Activated naive CD8-positive, alpha-beta T cell treated with anti-CD3 and anti-CD28 coated beads, Interleukin-2, amount 10 ng/mL, durations not matched to agents 7 days and 5 days (primary cell): ENCODE measurements around the gene DHRS12. TPM values are rescaled to one million over a fixed set of nuclear protein-coding genes. Genes with fewer than 3 reads are reported as not detected.

Source experiments
- ATAC-seq: fragments of 150-1000 bp; cut with Tn5 transposase; one replicate; pipeline ENCODE4 v1.10.0; 2021; ENCODE audit warnings: low read depth, moderate library complexity
- POLR2A ChIA-PET: fragments of 350-600 bp; sonication (Branson Sonifier 250); formaldehyde crosslinking; loops from one replicate; lab custom pipeline; 2021; ENCODE audit warnings: antibody characterized with exemption; lab: Charles Lee
- DNase-seq: peaks from one replicate; pipeline ENCODE4 v3.0.0; 2021
- H3K27ac Mint-ChIP-seq: one replicate; pipeline ENCODE4 v1.8.0; 2022; ENCODE audit warnings: mild to moderate bottlenecking, mixed read lengths
- H3K27me3 Mint-ChIP-seq: one replicate; pipeline ENCODE4 v1.8.0; 2022; ENCODE audit warnings: mild to moderate bottlenecking, moderate library complexity, mixed read lengths
- H3K36me3 Mint-ChIP-seq: one replicate; pipeline ENCODE4 v1.8.0; 2021; ENCODE audit warnings: mild to moderate bottlenecking, mixed read lengths
- H3K4me1 Mint-ChIP-seq: one replicate; pipeline ENCODE4 v1.8.0; 2021; ENCODE audit warnings: mixed read lengths
- H3K4me3 Mint-ChIP-seq: one replicate; pipeline ENCODE4 v1.8.0; 2022; ENCODE audit warnings: mild to moderate bottlenecking, moderate library complexity, mixed read lengths
- H3K9me3 Mint-ChIP-seq: one replicate; pipeline ENCODE4 v1.8.0; 2021; ENCODE audit warnings: mixed read lengths
- total RNA-seq, 2 experiments: library from RNA; stranded (reverse); gene quantifications; one replicate each; pipeline ENCODE4 v1.2.3, GENCODE V29; 2021

Gene DHRS12
- total RNA-seq, 2 experiments from 2014 or later: 12.6 to 13.1 TPM

GRCh38 chr13:51742611-51743010 is 61.4 kb downstream of the DHRS12 start:
- Mint-ChIP-seq H3K9me3 (peaks cover 2% of the 10 kb centered on the region), H3K27me3 (no peaks in the 10 kb centered on the region), H3K27ac (no peak overlapping the region), H3K36me3 (peaks cover 26% of the 10 kb centered on the region), H3K4me1 (peaks cover 8% of the 10 kb centered on the region), H3K4me3 (no peak overlapping the region)
- no peak for DNase-seq
- POLR2A ChIA-PET: no interaction called here
- no peak for ATAC-seq

GRCh38 chr13:51742031-51742430 is 61.9 kb downstream of the DHRS12 start:
- no peaks in the 10 kb centered on the region for H3K9me3 Mint-ChIP-seq
- ATAC-seq (no peak), DNase-seq (no peak)
- H3K27ac Mint-ChIP-seq: no peak overlapping the region
- H3K36me3 Mint-ChIP-seq: peaks cover 24% of the 10 kb centered on the region
- no peaks in the 10 kb centered on the region for H3K27me3 Mint-ChIP-seq
- POLR2A ChIA-PET: no interaction called here
- H3K4me1 Mint-ChIP-seq: peaks cover 12% of the 10 kb centered on the region
- no peak overlapping the region for H3K4me3 Mint-ChIP-seq

GRCh38 chr13:51740698-51741097 is 63.3 kb downstream of the DHRS12 start:
- H3K4me3 Mint-ChIP-seq: no peak overlapping the region
- H3K27me3 Mint-ChIP-seq: no peaks in the 10 kb centered on the region
- POLR2A ChIA-PET: no interaction called here
- H3K27ac Mint-ChIP-seq: no peak overlapping the region
- peaks cover 32% of the 10 kb centered on the region for H3K36me3 Mint-ChIP-seq
- no peaks in the 10 kb centered on the region for H3K9me3 Mint-ChIP-seq
- ATAC-seq: no peak
- no peak for DNase-seq
- peaks cover 12% of the 10 kb centered on the region for H3K4me1 Mint-ChIP-seq

GRCh38 chr13:51739027-51739764 is 64.8 kb downstream of the DHRS12 start:
- Mint-ChIP-seq H3K9me3 (no peaks in the 10 kb centered on the region), H3K4me3 (no peak overlapping the region), H3K36me3 (peaks cover 27% of the 10 kb centered on the region), H3K4me1 (peaks cover 14% of the 10 kb centered on the region), H3K27ac (no peak overlapping the region), H3K27me3 (no peaks in the 10 kb centered on the region)
- POLR2A ChIA-PET: no interaction called here
- no peak for DNase-seq
- no peak for ATAC-seq

- H3K9me3 Mint-ChIP-seq: no peaks in the 10 kb centered on the region
- H3K27me3 Mint-ChIP-seq: no peaks in the 10 kb centered on the region
- DNase-seq (no peak), ATAC-seq (no peak)
- H3K36me3 Mint-ChIP-seq: peaks cover 23% of the 10 kb centered on the region
- peaks cover 15% of the 10 kb centered on the region for H3K4me1 Mint-ChIP-seq
- POLR2A ChIA-PET: no interaction called here
- H3K4me3 Mint-ChIP-seq: no peak overlapping the region
- H3K27ac Mint-ChIP-seq: no peak overlapping the region
Measured at GRCh38 chr13:51738226-51738905, 65.6 kb downstream of the DHRS12 start.

- ATAC-seq: peak; percentile 52
- peak overlapping the region; percentile 84 for H3K27ac Mint-ChIP-seq
- POLR2A ChIA-PET: no interaction called here
- H3K9me3 Mint-ChIP-seq: no peaks in the 10 kb centered on the region
- peak overlapping the region; percentile 56 for H3K4me3 Mint-ChIP-seq
- H3K4me1 Mint-ChIP-seq: peaks cover 16% of the 10 kb centered on the region
- no peaks in the 10 kb centered on the region for H3K27me3 Mint-ChIP-seq
- peaks cover 25% of the 10 kb centered on the region for H3K36me3 Mint-ChIP-seq
- no peak for DNase-seq
Measured at GRCh38 chr13:51737609-51738008, 66.4 kb downstream of the DHRS12 start.

- POLR2A ChIA-PET: no interaction called here
- DNase-seq (no peak), ATAC-seq (no peak)
- H3K27ac Mint-ChIP-seq: no peak overlapping the region
- H3K4me1 Mint-ChIP-seq: peaks cover 18% of the 10 kb centered on the region
- H3K36me3 Mint-ChIP-seq: peaks cover 23% of the 10 kb centered on the region
- H3K4me3 Mint-ChIP-seq: no peak overlapping the region
- no peaks in the 10 kb centered on the region for H3K27me3 Mint-ChIP-seq
- no peaks in the 10 kb centered on the region for H3K9me3 Mint-ChIP-seq
Measured at GRCh38 chr13:51734786-51735185, 69.2 kb downstream of the DHRS12 start.

- ATAC-seq (no peak), DNase-seq (no peak)
- no peaks in the 10 kb centered on the region for H3K27me3 Mint-ChIP-seq
- H3K9me3 Mint-ChIP-seq: no peaks in the 10 kb centered on the region
- H3K4me3 Mint-ChIP-seq: no peak overlapping the region
- peaks cover 14% of the 10 kb centered on the region for H3K36me3 Mint-ChIP-seq
- H3K4me1 Mint-ChIP-seq: peaks cover 14% of the 10 kb centered on the region
- no peak overlapping the region for H3K27ac Mint-ChIP-seq
- POLR2A ChIA-PET: no interaction called here
Measured at GRCh38 chr13:51733374-51734298, 70.3 kb downstream of the DHRS12 start.

- Mint-ChIP-seq H3K27me3 (no peaks in the 10 kb centered on the region), H3K4me3 (no peak overlapping the region), H3K4me1 (peaks cover 6% of the 10 kb centered on the region), H3K36me3 (peaks cover 18% of the 10 kb centered on the region), H3K9me3 (no peaks in the 10 kb centered on the region), H3K27ac (no peak overlapping the region)
- ATAC-seq: no peak
- DNase-seq: no peak
- POLR2A ChIA-PET: no interaction called here
Measured at GRCh38 chr13:51731759-51732158, 72.2 kb downstream of the DHRS12 start.

GRCh38 chr13:51730927-51731326 is 73.0 kb downstream of the DHRS12 start:
- no peak overlapping the region for H3K27ac Mint-ChIP-seq
- H3K27me3 Mint-ChIP-seq: no peaks in the 10 kb centered on the region
- peaks cover 6% of the 10 kb centered on the region for H3K4me1 Mint-ChIP-seq
- H3K4me3 Mint-ChIP-seq: no peak overlapping the region
- POLR2A ChIA-PET: no interaction called here
- DNase-seq (no peak), ATAC-seq (no peak)
- no peaks in the 10 kb centered on the region for H3K9me3 Mint-ChIP-seq
- H3K36me3 Mint-ChIP-seq: peaks cover 18% of the 10 kb centered on the region

GRCh38 chr13:51729866-51730553 is 74.0 kb downstream of the DHRS12 start:
- DNase-seq: no peak
- no peaks in the 10 kb centered on the region for H3K9me3 Mint-ChIP-seq
- no peak overlapping the region for H3K4me3 Mint-ChIP-seq
- peaks cover 16% of the 10 kb centered on the region for H3K36me3 Mint-ChIP-seq
- no peaks in the 10 kb centered on the region for H3K27me3 Mint-ChIP-seq
- POLR2A ChIA-PET: no interaction called here
- ATAC-seq: no peak
- peaks cover 6% of the 10 kb centered on the region for H3K4me1 Mint-ChIP-seq
- H3K27ac Mint-ChIP-seq: no peak overlapping the region

- H3K4me3 Mint-ChIP-seq: no peak overlapping the region
- no peaks in the 10 kb centered on the region for H3K27me3 Mint-ChIP-seq
- peaks cover 5% of the 10 kb centered on the region for H3K4me1 Mint-ChIP-seq
- no peak overlapping the region for H3K27ac Mint-ChIP-seq
- H3K36me3 Mint-ChIP-seq: peaks cover 16% of the 10 kb centered on the region
- ATAC-seq: no peak
- DNase-seq: no peak
- POLR2A ChIA-PET: no interaction called here
- no peaks in the 10 kb centered on the region for H3K9me3 Mint-ChIP-seq
Measured at GRCh38 chr13:51728972-51729371, 75.0 kb downstream of the DHRS12 start.

GRCh38 chr13:51728275-51728673 is 75.7 kb downstream of the DHRS12 start:
- H3K9me3 Mint-ChIP-seq: no peaks in the 10 kb centered on the region

More at GRCh38 chr13:51728275-51728673, 75.7 kb downstream of the DHRS12 start:
- Mint-ChIP-seq H3K27me3 (no peaks in the 10 kb centered on the region), H3K4me1 (peaks cover 3% of the 10 kb centered on the region), H3K4me3 (no peak overlapping the region), H3K27ac (no peak overlapping the region), H3K36me3 (peaks cover 16% of the 10 kb centered on the region)
- ATAC-seq: no peak
- no peak for DNase-seq
- POLR2A ChIA-PET: no interaction called here
